ENCODE data around the gene DYNLT2B. TPM values are rescaled to one million over a fixed set of nuclear protein-coding genes. Genes with fewer than 3 reads are reported as not detected.
A peak's percentile ranks its signal among the peaks of the same experiment; 100 is the strongest.
"Not testable (repeated sequence)": the region's sequence is repeated elsewhere in the genome, so short reads cannot be mapped to it uniquely, and the experiment has no call there.

Gene DYNLT2B
- 94.4 TPM for polyA plus RNA-seq (2013, experiment 1 of 2)
- polyA plus RNA-seq (2013, experiment 2 of 2) = 92.9 TPM

- Histone ChIP-seq H3K36me3 (replicated peaks in 1 of 2; ENCODE audit: control insufficient read depth in 2 of 2, insufficient read depth in 2 of 2, low read length in 2 of 2) (peaks cover 5 to 23% of the 10 kb centered on the region in 2 donors), H3K4me3 (ENCODE audit: low read length in 2 of 2) (peak within 1 kb of the TSS; percentile 85 to 98), H2BK15ac (ENCODE audit: low read length) (no peak within 1 kb of the TSS), H3K23ac (ENCODE audit: low read depth, low read length, poor library complexity) (peak within 1 kb of the TSS; percentile 3), H2BK120ac (ENCODE audit: low read depth, low read length) (no peak within 1 kb of the TSS), H4K91ac (ENCODE audit: low read depth, low read length, poor library complexity) (peak within 1 kb of the TSS; percentile 81), H2AK5ac (ENCODE audit: low read depth, low read length) (peak within 1 kb of the TSS; percentile 84), H2BK12ac (ENCODE audit: low read length) (no peak within 1 kb of the TSS), H2BK5ac (ENCODE audit: low read length) (peak within 1 kb of the TSS; percentile 1), H3K9me3 (replicated peaks in 1 of 2; ENCODE audit: control insufficient read depth in 2 of 2, insufficient read depth in 1 of 2, low read depth in 1 of 2, low read length in 2 of 2) (peaks cover 0 to 2% of the 10 kb centered on the region in 2 donors), H3K79me1 (ENCODE audit: low read depth, low read length) (peaks cover 3% of the 10 kb centered on the region), H3K4me1 (ENCODE audit: control insufficient read depth in 2 of 2, insufficient read depth in 1 of 2, low read depth in 1 of 2, low read length in 2 of 2) (no peaks in the 10 kb centered on the region), H3K27me3 (ENCODE audit: control insufficient read depth in 3 of 3, insufficient read depth in 3 of 3, low read depth in 1 of 3, low read length in 3 of 3) (no peaks in the 10 kb centered on the region), H3K4me2 (ENCODE audit: insufficient read depth, low read length, poor library complexity, severe bottlenecking) (peak within 1 kb of the TSS; percentile 83), H3K4ac (ENCODE audit: low read length) (peak within 1 kb of the TSS; percentile 6), H4K8ac (ENCODE audit: low read depth, low read length) (no peak within 1 kb of the TSS), H3K9ac (ENCODE audit: low read depth, low read length, poor library complexity) (peak within 1 kb of the TSS; percentile 83), H3K27ac (replicated peaks; ENCODE audit: low read length) (peak within 1 kb of the TSS; percentile 64), H3K14ac (ENCODE audit: low read length) (peak within 1 kb of the TSS; percentile 99), H3K18ac (ENCODE audit: low read length) (peak within 1 kb of the TSS; percentile 78), H2AFZ (ENCODE audit: low read length) (peak within 1 kb of the TSS; percentile 100)
- peak; percentile 88 for DNase-seq (ENCODE audit: low spot score)
- no CpG with 5 or more reads among the region's 92 CpGs for WGBS, 2 donors (ENCODE audit: extremely low coverage in 2 of 2, insufficient read length in 2 of 2, insufficient replicate concordance in 1 of 2)
Measured at GRCh38 chr3:196317687-196318467, at the start of gene DYNLT2B. DYNLT2B (minus strand) TSS chr3:196318240; CDS start chr3:196318152, 88 bp downstream.

- Histone ChIP-seq H3K23ac (ENCODE audit: low read depth, low read length, poor library complexity) (no peak overlapping the region), H3K27me3 (ENCODE audit: control insufficient read depth in 3 of 3, insufficient read depth in 3 of 3, low read depth in 1 of 3, low read length in 3 of 3) (no peaks in the 10 kb centered on the region), H2AK5ac (ENCODE audit: low read depth, low read length) (no peak overlapping the region), H3K36me3 (replicated peaks in 1 of 2; ENCODE audit: control insufficient read depth in 2 of 2, insufficient read depth in 2 of 2, low read length in 2 of 2) (peaks cover 22 to 96% of the 10 kb centered on the region in 2 donors), H3K9ac (ENCODE audit: low read depth, low read length, poor library complexity) (no peak overlapping the region), H3K18ac (ENCODE audit: low read length) (no peak overlapping the region), H2AFZ (ENCODE audit: low read length) (no peak overlapping the region), H4K91ac (ENCODE audit: low read depth, low read length, poor library complexity) (no peak overlapping the region), H3K14ac (ENCODE audit: low read length) (no peak overlapping the region), H3K4me3 (ENCODE audit: low read length in 2 of 2) (no peak overlapping the region), H3K4me1 (ENCODE audit: control insufficient read depth in 2 of 2, insufficient read depth in 1 of 2, low read depth in 1 of 2, low read length in 2 of 2) (no peaks in the 10 kb centered on the region), H2BK120ac (ENCODE audit: low read depth, low read length) (no peak overlapping the region), H3K79me1 (ENCODE audit: low read depth, low read length) (no peaks in the 10 kb centered on the region), H3K4me2 (ENCODE audit: insufficient read depth, low read length, poor library complexity, severe bottlenecking) (no peak overlapping the region), H2BK5ac (ENCODE audit: low read length) (no peak overlapping the region), H3K9me3 (replicated peaks in 1 of 2; ENCODE audit: control insufficient read depth in 2 of 2, insufficient read depth in 1 of 2, low read depth in 1 of 2, low read length in 2 of 2) (no peaks in the 10 kb centered on the region), H3K27ac (replicated peaks; ENCODE audit: low read length) (no peak overlapping the region), H4K8ac (ENCODE audit: low read depth, low read length) (no peak overlapping the region), H3K4ac (ENCODE audit: low read length) (no peak overlapping the region), H2BK12ac (ENCODE audit: low read length) (no peak overlapping the region), H2BK15ac (ENCODE audit: low read length) (no peak overlapping the region)
- no peak for DNase-seq (ENCODE audit: low spot score)
- WGBS, 2 donors (ENCODE audit: extremely low coverage in 2 of 2, insufficient read length in 2 of 2, insufficient replicate concordance in 1 of 2) = no CpG with 5 or more reads among the region's 4 CpGs
Measured at GRCh38 chr3:196365736-196366135, 47.7 kb upstream of the DYNLT2B start.

DNA sequence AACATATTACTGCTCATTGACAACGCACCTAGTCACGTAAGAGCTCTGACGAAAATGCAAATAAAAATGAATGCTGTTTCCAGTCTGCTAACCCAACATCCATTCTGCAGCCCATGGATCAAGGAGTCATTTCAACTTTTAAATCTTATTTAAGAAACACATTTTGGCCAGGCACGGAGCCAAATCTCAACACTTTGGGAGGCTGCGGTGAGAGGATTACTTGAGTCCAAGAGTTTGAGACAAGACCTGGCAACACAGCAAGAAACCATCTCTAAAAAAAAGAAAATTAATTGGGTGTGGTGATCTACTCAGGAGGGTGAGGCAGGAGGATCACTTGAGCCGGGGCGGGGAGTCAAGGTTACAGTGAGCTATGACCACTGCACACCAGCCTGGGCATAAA is 42.5 kb upstream of the DYNLT2B start:
- no CpG with 5 or more reads among the region's 7 CpGs for WGBS, 2 donors (ENCODE audit: extremely low coverage in 2 of 2, insufficient read length in 2 of 2, insufficient replicate concordance in 1 of 2)
- Histone ChIP-seq H3K9me3 (replicated peaks in 1 of 2; ENCODE audit: control insufficient read depth in 2 of 2, insufficient read depth in 1 of 2, low read depth in 1 of 2, low read length in 2 of 2) (no peaks in the 10 kb centered on the region), H4K91ac (ENCODE audit: low read depth, low read length, poor library complexity) (no peak overlapping the region), H3K14ac (ENCODE audit: low read length) (no peak overlapping the region), H3K4me3 (ENCODE audit: low read length in 2 of 2) (no peak overlapping the region), H3K23ac (ENCODE audit: low read depth, low read length, poor library complexity) (no peak overlapping the region), H2BK120ac (ENCODE audit: low read depth, low read length) (no peak overlapping the region), H3K4ac (ENCODE audit: low read length) (no peak overlapping the region), H3K4me2 (ENCODE audit: insufficient read depth, low read length, poor library complexity, severe bottlenecking) (no peak overlapping the region), H3K4me1 (ENCODE audit: control insufficient read depth in 2 of 2, insufficient read depth in 1 of 2, low read depth in 1 of 2, low read length in 2 of 2) (no peaks in the 10 kb centered on the region), H2BK5ac (ENCODE audit: low read length) (no peak overlapping the region), H3K27ac (replicated peaks; ENCODE audit: low read length) (no peak overlapping the region), H3K18ac (ENCODE audit: low read length) (no peak overlapping the region), H4K8ac (ENCODE audit: low read depth, low read length) (no peak overlapping the region), H2AK5ac (ENCODE audit: low read depth, low read length) (no peak overlapping the region), H3K9ac (ENCODE audit: low read depth, low read length, poor library complexity) (no peak overlapping the region), H2AFZ (ENCODE audit: low read length) (no peak overlapping the region), H2BK12ac (ENCODE audit: low read length) (no peak overlapping the region), H3K36me3 (replicated peaks in 1 of 2; ENCODE audit: control insufficient read depth in 2 of 2, insufficient read depth in 2 of 2, low read length in 2 of 2) (peaks cover 28 to 97% of the 10 kb centered on the region in 2 donors), H3K27me3 (ENCODE audit: control insufficient read depth in 3 of 3, insufficient read depth in 3 of 3, low read depth in 1 of 3, low read length in 3 of 3) (no peaks in the 10 kb centered on the region), H3K79me1 (ENCODE audit: low read depth, low read length) (no peaks in the 10 kb centered on the region), H2BK15ac (ENCODE audit: low read length) (no peak overlapping the region)
- DNase-seq (ENCODE audit: low spot score) = no peak

DNA sequence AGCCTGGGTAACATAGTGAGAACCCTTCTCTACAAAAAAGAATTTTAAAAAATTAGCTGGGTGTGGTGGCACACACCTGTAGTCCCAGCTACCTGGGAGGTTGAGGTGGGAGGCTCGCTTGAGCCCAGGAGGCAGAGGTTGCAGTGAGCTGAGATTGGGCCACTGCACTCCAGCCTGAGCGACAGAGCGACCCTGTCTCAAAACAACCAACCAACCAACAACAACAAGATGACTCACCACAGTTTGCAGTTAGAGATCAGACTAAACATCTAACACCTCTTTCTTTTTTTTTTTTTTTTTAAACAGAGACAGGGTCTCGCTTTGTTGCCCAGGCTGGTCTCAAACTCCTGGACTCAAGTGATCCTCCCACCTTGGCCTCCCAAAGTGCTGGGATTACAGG is 40.5 kb upstream of the DYNLT2B start:
- not testable (repeated sequence) for H2BK15ac ChIP-seq (ENCODE audit: low read length); H3K14ac ChIP-seq (ENCODE audit: low read length); H3K4me1 ChIP-seq (ENCODE audit: control insufficient read depth in 2 of 2, insufficient read depth in 1 of 2, low read depth in 1 of 2, low read length in 2 of 2); H4K91ac ChIP-seq (ENCODE audit: low read depth, low read length, poor library complexity); H3K4me3 ChIP-seq (ENCODE audit: low read length in 2 of 2); H2BK120ac ChIP-seq (ENCODE audit: low read depth, low read length); H3K79me1 ChIP-seq (ENCODE audit: low read depth, low read length); H3K27me3 ChIP-seq (ENCODE audit: control insufficient read depth in 3 of 3, insufficient read depth in 3 of 3, low read depth in 1 of 3, low read length in 3 of 3); H3K4me2 ChIP-seq (ENCODE audit: insufficient read depth, low read length, poor library complexity, severe bottlenecking); H3K9me3 ChIP-seq (replicated peaks in 1 of 2; ENCODE audit: control insufficient read depth in 2 of 2, insufficient read depth in 1 of 2, low read depth in 1 of 2, low read length in 2 of 2); H3K23ac ChIP-seq (ENCODE audit: low read depth, low read length, poor library complexity); H2AK5ac ChIP-seq (ENCODE audit: low read depth, low read length); H4K8ac ChIP-seq (ENCODE audit: low read depth, low read length); H3K18ac ChIP-seq (ENCODE audit: low read length); H2BK12ac ChIP-seq (ENCODE audit: low read length); H3K4ac ChIP-seq (ENCODE audit: low read length); DNase-seq (ENCODE audit: low spot score); H3K27ac ChIP-seq (replicated peaks; ENCODE audit: low read length); H3K9ac ChIP-seq (ENCODE audit: low read depth, low read length, poor library complexity); H2BK5ac ChIP-seq (ENCODE audit: low read length); H2AFZ ChIP-seq (ENCODE audit: low read length)
- no CpG with 5 or more reads among the region's 4 CpGs for WGBS, 2 donors (ENCODE audit: extremely low coverage in 2 of 2, insufficient read length in 2 of 2, insufficient replicate concordance in 1 of 2)
- H3K36me3 ChIP-seq (replicated peaks in 1 of 2; ENCODE audit: control insufficient read depth in 2 of 2, insufficient read depth in 2 of 2, low read length in 2 of 2) = peaks cover 29 to 97% of the 10 kb centered on the region in 2 donors
